ENCODE measurements around the gene BLTP3A.

DNA sequence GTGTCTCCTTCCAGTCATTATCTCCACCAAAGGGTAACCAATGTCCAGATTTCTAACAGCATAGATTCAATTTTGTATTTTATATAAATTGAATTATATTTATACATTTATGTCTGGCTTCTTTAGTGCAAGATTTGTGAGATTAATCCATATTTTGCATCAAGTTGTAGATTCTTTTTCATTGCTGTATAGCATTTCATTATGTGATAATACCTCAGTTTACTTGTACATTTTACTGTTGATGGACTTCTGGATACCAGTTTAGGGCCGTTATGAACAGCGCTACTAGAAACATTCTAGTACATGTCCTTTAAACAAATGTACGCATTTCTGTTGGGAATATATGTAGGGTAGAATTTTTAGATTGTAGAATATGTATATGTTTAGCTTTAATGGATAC, 6.2 kb downstream of the BLTP3A start:
- TF ChIP-seq RAD21 (IDR thresholded peaks at IDR 0.05; ENCODE audit: low read depth) (no peak), EP300 (IDR thresholded peaks at IDR 0.05; ENCODE audit: borderline replicate concordance) (no peak), FOXM1 (IDR thresholded peaks at IDR 0.05; ENCODE audit: borderline replicate concordance, low read depth) (no peak), USF1 (IDR thresholded peaks at IDR 0.05) (no peak), NFIC (IDR thresholded peaks at IDR 0.05) (no peak), TCF12 (IDR thresholded peaks at IDR 0.05; ENCODE audit: low read depth) (no peak), EGR1 (IDR thresholded peaks at IDR 0.05) (no peak), CREB1 (IDR thresholded peaks at IDR 0.05; ENCODE audit: low read depth) (no peak), MAX (IDR thresholded peaks at IDR 0.05) (no peak), TAF1 (IDR thresholded peaks at IDR 0.05; ENCODE audit: low read depth) (no peak), CEBPB (IDR thresholded peaks at IDR 0.05) (no peak)
- TF ChIP-seq, protein P1, sequence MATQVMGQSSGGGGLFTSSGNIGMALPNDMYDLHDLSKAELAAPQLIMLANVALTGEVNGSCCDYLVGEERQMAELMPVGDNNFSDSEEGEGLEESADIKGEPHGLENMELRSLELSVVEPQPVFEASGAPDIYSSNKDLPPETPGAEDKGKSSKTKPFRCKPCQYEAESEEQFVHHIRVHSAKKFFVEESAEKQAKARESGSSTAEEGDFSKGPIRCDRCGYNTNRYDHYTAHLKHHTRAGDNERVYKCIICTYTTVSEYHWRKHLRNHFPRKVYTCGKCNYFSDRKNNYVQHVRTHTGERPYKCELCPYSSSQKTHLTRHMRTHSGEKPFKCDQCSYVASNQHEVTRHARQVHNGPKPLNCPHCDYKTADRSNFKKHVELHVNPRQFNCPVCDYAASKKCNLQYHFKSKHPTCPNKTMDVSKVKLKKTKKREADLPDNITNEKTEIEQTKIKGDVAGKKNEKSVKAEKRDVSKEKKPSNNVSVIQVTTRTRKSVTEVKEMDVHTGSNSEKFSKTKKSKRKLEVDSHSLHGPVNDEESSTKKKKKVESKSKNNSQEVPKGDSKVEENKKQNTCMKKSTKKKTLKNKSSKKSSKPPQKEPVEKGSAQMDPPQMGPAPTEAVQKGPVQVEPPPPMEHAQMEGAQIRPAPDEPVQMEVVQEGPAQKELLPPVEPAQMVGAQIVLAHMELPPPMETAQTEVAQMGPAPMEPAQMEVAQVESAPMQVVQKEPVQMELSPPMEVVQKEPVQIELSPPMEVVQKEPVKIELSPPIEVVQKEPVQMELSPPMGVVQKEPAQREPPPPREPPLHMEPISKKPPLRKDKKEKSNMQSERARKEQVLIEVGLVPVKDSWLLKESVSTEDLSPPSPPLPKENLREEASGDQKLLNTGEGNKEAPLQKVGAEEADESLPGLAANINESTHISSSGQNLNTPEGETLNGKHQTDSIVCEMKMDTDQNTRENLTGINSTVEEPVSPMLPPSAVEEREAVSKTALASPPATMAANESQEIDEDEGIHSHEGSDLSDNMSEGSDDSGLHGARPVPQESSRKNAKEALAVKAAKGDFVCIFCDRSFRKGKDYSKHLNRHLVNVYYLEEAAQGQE (IDR thresholded peaks at IDR 0.05; ENCODE audit: low read depth): no peak

All from Ishikawa (cell line).